ENCODE data around the gene CD163L1.
"Not testable (repeated sequence)": the region's sequence is repeated elsewhere in the genome, so short reads cannot be mapped to it uniquely, and the experiment has no call there.

CD163L1 gene

GRCh38 chr12:7404275-7404674 lies 39.7 kb downstream of the CD163L1 start:
- DNase-seq (ENCODE audit: low read depth in 2 of 2) = no peak

GRCh38 chr12:7403466-7403865 lies 40.5 kb downstream of the CD163L1 start:
- no peak for DNase-seq (ENCODE audit: low read depth in 2 of 2)

- no peak for DNase-seq (ENCODE audit: low read depth in 2 of 2)
Measured at GRCh38 chr12:7399089-7399488, 44.9 kb downstream of the CD163L1 start.

GRCh38 chr12:7396418-7396817 lies 47.5 kb downstream of the CD163L1 start:
- DNase-seq (ENCODE audit: low read depth in 2 of 2) = no peak

DNA sequence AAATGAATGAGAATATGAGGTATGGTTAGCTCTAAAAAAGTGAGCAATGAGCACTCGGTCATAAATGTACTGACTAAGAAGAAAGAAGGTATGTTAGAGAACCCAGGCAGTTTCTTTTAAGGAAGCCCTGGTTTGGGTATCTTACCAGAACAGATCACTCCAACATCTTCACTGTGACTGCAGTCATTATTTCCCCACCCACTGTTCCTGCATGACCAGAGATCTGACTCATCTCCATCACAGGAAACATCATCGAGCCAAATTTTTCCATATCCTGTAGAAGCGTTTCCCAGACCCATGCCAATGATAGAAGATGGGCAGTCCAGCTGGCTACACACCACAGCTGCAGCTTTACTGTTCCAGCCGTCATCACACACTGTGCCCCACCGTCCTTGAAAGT lies 48.0 kb downstream of the CD163L1 start:
- DNase-seq (ENCODE audit: low read depth in 2 of 2) = no peak

- DNase-seq (ENCODE audit: low read depth in 2 of 2) = no peak
Measured at GRCh38 chr12:7387289-7387688, 56.7 kb downstream of the CD163L1 start.

DNA sequence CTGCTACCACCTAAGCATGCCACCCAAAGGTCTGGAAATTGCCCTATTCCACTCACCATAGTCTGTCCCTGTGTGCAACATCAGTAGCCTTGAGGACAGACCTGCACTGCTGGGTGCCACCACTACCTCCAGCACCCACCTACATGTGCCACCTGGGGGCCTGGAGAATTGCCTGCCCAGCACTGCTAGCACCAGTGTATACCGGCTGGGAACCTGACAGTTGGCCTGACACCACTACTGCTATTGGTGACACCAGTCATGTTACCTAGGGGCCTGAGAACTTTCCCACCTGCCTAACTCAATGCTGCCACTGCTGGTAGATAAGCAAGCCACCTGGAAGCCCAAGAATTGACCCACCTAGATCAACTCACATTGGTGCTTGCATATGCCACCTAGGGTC lies 60.8 kb downstream of the CD163L1 start:
- DNase-seq (ENCODE audit: low read depth in 2 of 2) = no peak

DNA sequence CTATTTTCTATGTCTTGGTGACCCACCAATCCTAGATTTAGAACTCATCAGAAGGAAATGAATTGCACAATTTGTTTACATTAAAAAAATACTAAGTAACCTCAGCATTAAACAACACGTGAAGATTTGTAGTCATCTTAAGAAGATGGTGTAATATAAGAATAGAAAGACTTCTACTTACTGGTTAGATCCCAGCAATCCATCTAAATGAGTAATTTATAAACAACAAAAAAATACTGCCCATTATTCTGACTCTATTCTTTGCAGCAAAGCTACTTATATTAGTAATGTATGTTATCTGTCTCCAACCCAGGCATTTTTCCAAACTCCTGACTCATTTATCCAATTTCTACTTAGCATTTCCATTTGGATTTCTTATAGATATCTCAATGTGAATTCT lies 67.8 kb downstream of the CD163L1 start:
- DNase-seq (ENCODE audit: low read depth in 2 of 2) = peak; percentile 45 to 63

- no peak for DNase-seq (ENCODE audit: low read depth in 2 of 2)
Measured at GRCh38 chr12:7375145-7375543, 68.8 kb downstream of the CD163L1 start.

DNA sequence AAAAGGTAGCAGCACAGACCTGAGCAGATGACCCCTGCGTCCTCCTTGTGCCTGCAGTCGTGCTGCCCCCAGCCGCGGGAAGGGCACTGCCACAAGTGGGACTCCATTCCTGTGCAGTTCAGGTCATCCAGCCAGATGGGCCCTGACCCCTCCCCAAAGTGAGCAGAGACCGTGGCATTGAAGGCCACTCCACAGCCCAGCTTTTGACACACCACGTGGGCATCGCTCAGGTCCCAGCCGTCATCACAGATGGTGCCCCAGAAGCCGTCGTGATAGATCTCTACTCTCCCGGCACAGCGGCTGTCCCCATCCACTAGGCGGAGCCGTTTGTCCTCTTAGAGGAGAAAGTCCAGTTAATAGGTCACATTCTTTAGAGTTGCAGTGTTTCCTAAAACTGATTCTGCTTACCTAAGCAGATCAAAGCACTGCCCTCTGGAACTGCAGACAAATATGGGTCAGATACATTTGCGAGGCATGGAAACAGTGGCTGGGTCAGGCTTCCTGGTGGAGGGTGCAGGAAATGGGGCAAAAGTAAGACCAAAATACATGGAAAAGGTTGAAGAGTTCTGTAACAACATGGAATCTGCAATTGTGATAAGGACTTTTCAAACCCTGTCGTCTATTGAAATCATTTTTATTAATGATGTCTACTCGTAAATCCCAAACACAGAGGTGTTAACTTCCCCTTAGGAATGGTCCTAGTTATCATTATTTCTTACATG lies 69.4 kb downstream of the CD163L1 start:
- DNase-seq (ENCODE audit: low read depth in 2 of 2) = peak; percentile 2

- no peak for DNase-seq (ENCODE audit: low read depth in 2 of 2)
Measured at GRCh38 chr12:7373226-7373625, 70.7 kb downstream of the CD163L1 start.

DNA sequence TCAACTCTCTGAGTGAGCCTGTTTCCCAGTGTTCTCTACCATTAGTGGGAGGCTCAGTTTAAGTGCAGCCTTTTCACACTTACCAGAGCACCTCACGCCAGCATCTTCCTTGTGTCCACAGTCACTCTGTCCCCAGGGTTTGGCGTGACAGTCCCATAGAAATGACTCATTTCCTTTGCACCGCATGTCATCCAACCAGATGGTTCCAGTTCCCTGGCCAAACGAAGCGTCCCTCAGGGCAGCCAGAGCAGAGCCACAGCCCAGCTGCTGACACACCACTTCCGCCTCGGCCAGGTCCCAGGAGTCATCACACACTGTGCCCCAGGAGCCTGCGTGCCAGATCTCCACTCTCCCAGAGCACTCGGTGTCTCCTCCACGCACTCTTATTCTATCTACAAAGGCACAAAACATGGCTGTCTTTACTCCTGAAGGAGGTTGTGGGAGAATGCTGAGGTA lies 74.7 kb downstream of the CD163L1 start:
- DNase-seq (ENCODE audit: low read depth in 2 of 2) = no peak

DNA sequence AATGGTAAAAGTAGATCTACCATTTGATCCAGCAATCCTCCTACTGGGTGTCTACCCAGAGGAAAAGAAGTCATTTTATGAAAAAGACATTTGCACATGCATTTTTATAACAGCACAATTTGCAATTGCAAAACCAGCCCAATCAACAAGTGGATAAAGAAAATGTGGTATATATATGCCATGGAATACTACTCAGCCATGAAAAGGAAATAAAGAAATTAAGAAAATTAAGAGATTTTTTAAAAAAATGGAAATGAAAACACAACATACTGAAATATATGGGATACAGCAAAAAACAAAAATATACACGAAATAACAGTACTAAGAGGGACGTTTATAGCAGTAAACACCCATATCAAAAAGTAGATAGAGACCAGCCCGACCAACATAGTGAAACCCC lies 81.2 kb downstream of the CD163L1 start:
- DNase-seq (ENCODE audit: low read depth in 2 of 2) = no peak

DNA sequence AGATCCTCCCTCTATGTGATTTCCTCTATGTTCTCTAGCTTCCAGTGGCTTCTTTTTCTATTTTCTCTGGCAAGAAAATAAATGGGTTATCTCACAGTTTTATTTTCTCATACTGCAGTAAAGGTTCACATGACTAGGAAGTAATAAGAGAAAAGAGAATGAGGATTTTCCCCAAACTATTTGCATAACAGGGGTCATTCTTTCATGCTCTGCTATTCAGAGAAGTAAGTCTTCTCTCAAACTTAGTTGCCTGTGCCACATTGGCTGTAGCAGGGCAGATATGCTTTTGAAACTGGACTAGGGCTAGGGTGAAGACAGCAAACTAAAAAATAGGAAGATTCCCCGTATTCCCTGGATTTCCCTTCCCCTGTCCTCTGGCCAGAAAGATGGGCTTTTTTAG lies 82.7 kb downstream of the CD163L1 start:
- DNase-seq (ENCODE audit: low read depth in 2 of 2) = no peak

- no peak for DNase-seq (ENCODE audit: low read depth in 2 of 2)
Measured at GRCh38 chr12:7354529-7354928, 89.4 kb downstream of the CD163L1 start.

GRCh38 chr12:7352661-7353060 lies 91.3 kb downstream of the CD163L1 start:
- DNase-seq (ENCODE audit: low read depth in 2 of 2) = no peak

- no peak for DNase-seq (ENCODE audit: low read depth in 2 of 2)
Measured at GRCh38 chr12:7351177-7351576, 92.8 kb downstream of the CD163L1 start.

DNA sequence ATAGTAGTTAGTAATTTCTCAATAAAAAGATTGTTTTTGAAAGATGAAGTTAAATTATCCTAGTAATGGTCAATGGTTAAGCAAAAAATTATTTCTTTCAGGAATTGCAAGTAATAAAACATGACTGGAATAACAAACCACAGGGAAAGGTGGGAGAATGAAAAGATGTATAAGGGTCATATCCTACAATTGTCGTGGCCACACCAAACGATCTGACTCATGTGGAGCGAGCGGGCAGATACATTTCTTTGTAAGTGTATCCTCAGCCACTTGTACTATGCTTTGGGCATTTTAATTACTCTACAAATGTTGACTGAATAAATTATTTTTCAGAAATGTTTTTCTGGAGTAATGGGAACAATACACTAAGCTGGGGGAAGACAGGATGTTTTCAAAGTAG lies 94.5 kb downstream of the CD163L1 start:
- DNase-seq (ENCODE audit: low read depth in 2 of 2) = no peak

DNA sequence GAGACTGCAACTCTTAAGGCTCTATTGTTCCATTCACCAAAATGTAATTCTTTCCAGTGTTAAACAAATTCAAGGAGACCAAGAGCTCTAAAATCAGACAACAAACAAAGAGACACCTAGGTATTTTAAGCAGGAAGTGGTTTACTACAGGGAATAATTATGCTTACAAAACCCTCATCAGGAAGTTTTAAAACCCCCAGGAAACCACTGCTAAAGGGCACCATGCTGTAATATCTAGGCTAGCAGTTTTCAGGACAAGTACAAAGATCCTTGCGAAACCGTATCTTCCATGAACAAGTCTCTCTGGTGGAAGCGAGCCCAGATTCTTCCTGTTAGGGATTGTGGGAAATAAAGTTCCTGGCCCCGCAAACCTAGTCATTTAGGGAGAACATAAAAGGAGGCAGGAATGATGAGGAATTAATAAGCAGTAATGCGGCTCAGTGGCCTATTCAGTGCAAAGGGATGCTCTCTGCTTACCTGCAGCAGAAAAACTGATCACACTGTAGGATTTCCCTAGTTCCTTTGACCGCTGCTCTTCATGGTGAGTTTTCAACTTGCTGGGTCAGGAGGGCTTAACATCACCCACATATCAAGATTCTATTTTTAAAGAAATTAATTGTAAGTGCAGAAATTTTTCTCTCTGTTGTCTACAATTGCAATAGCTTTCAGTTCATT lies 97.3 kb downstream of the CD163L1 start:
- DNase-seq (ENCODE audit: low read depth in 2 of 2) = no peak

DNA sequence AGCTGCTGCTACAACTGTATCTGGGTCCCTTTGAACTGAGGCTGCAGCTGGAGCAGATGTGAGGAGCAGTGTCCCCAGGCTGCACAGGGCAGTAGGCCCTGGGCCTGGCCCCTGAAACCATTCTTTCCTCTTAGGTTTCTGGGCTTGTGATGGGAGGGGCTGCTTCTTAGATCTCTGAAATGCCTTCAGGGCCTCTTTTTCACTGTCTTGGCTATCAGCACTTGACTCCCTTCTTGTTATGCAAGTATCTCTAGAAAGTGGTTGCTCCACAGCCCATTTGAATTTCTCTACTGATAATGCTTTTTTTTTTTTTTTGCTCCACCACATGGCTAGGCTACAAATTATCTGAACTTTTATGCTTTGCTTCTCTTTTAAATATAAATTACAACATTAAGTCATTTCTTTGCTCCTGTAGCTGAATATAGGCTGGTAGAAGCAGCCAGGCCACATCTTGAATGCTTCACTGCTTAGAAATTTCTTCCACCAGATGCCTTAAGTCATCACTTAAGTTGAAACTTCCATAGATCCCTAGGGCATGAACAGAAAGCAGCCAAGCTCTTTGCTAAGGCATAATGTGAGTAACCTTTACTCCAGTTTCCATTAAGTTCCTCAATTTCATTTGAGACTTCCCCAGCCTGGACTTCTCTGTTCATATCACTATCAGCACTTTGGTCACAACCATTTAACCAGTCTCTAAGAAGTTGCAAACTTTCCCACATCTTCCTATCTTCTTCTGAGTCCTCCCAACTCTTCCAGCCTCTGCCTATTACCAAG lies 98.9 kb downstream of the CD163L1 start:
- no peak for DNase-seq (ENCODE audit: low read depth in 2 of 2)

DNA sequence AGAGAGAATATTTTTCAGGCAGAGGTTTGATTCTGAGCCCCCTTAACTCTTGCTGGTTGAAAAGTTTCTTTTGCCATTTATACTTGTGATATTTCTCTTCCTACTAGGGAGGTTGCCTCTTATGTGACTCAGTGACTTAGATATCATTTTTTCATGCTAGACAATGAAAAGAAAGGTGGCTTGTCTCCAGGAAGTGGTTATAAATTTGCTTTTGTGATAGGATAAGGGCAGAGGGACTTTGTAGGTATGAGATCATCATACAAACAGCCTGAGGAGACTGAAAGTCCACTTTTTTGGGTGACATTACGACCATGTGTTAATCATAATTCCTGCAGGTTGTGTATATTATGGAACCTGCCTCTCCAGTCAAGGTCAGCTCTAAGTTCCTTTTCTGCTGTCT lies 104.3 kb downstream of the CD163L1 start:
- DNase-seq (ENCODE audit: low read depth in 2 of 2) = no peak

DNA sequence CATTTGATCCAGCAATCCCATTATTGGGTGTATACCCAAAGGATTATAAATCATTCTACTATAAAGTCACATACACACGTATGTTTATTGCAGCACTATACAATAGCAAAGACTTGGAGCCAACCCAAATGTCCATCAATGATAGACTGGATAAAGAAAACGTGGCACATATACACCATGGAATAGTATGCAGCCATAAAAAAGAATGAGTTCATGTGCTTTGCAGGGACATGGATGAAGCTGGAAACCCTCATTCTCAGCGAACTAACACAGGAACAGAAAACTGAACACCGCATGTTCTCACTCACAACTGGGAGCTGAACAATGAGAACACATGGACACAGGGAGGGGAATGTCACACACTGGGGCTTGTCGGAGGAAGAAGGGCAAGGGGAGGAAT lies 106.2 kb downstream of the CD163L1 start:
- DNase-seq (ENCODE audit: low read depth in 2 of 2) = not testable (repeated sequence)

- DNase-seq (ENCODE audit: low read depth in 2 of 2) = no peak
Measured at GRCh38 chr12:7327918-7328317, 116.0 kb downstream of the CD163L1 start.
